Measurements from ENCODE around the gene PDZD2. TPM values are rescaled to one million over a fixed set of nuclear protein-coding genes. Genes with fewer than 3 reads are reported as not detected.
A peak's percentile ranks its signal among the peaks of the same experiment; 100 is the strongest.

The PDZD2 gene
- total RNA-seq, 2 experiments from 2014 or later = 1.3 to 1.8 TPM

DNA sequence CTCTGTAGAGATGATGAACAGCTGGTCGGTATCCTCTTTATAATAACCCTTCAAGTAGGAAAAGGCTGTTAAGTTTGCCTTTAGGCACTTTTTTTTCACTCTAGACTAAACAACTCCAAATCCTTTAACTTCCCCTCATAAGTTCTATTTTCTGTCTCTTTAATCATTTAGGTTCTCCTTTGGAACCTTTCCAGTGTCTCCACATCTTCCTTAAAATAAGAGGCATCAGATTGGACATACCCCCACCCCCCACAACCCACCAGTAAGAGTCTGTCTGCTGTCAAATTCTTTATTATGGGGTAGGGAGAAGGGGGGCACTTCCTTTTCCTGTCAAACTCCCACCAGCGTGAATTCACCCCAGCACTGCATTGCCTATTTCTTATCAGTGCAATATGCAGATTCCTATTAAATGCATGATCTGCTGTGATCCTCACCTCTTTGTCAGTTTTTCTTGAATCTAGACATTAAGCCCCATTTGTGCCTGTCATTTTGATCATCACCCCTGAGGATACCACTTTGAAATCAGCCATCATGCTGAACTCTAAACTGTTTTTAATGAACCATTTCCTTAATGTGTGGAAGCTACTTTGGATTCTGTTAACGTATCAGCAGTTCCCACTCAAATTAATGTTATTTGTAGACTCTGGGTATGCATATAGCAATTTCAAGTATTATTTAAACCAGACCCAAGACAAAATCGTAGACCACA, 212.2 kb downstream of the PDZD2 start:
- H3K27ac ChIP-seq (ENCODE audit: low read depth in 1 of 2, low read length in 2 of 2) = no peak overlapping the region
- Mint-ChIP-seq H3K9me3 (no peaks in the 10 kb centered on the region), H3K4me3 (no peak overlapping the region), H3K36me3 (ENCODE audit: low read depth) (peaks cover 9% of the 10 kb centered on the region), H3K27ac (no peak overlapping the region), H3K27me3 (peaks cover 17% of the 10 kb centered on the region), H3K4me1 (ENCODE audit: low read depth) (peaks cover 27% of the 10 kb centered on the region)
- H3K36me3 ChIP-seq (ENCODE audit: insufficient read depth, low read length) = no peaks in the 10 kb centered on the region
- TF ChIP-seq CTCF (IDR thresholded peaks at IDR 0.05) = no peak
- intact Hi-C loops (cut with DNase I, micrococcal nuclease) = loop anchor here in 1 of 2 experiments (10.0 kb wide), 1 partner anchor 224 kb away; no protein-coding TSS in a partner anchor
- no peak overlapping the region for H3K4me3 ChIP-seq (ENCODE audit: low read length)
- peaks cover 18% of the 10 kb centered on the region for H3K4me1 ChIP-seq (ENCODE audit: insufficient read depth, low read length)
- DNase-seq = no peak
- ChIA-PET CTCF (no interaction called here), POLR2A (no interaction called here)
- H3K27me3 ChIP-seq (ENCODE audit: control insufficient read depth in 1 of 2, insufficient read depth in 2 of 2, low read length in 2 of 2) = peaks cover 19 to 24% of the 10 kb centered on the region in 2 experiments
- no peak for ATAC-seq (ENCODE audit: poor library complexity)
- peaks cover 0 to 9% of the 10 kb centered on the region in 2 experiments for H3K9me3 ChIP-seq (ENCODE audit: control insufficient read depth in 1 of 2, insufficient read depth in 1 of 2, low read length in 2 of 2)

DNA sequence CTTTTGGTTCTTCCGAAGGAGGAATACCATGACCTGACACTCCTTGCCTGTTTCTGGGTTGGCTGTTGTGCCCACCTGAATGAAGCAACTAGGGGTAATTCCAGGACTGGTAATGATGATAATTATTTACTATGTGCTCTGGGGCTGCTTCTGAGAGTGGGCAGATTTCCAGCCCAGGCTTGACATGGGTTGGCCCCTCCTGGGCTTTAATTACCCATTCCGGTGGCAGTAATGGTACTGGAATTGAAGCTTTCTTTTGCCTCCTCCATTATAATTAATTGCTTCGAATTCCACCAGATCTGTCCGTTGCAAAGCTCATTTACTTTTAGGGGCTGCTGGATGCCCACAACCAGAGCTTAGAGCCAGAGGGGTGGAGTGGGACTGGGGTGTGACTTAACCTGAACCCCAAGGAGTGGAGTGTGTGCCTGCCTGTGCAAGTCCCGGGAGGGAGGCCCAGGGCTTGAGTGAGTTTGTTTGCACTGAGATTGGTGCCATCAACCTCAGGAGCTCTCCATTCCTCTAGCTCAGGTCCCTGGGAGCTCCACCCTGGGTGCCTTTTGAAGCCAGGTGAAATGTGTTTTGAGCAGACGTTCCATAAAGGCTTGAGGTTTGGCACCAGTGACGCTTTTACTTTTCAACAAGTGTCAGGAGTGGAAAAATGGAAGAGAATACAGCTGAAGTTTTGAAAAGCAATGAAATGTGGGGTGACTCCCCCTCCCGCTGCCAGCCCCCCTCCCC, 214.6 kb downstream of the PDZD2 start:
- Mint-ChIP-seq H3K27ac (peak overlapping the region; percentile 60), H3K4me3 (peak overlapping the region; percentile 83), H3K4me1 (ENCODE audit: low read depth) (peaks cover 29% of the 10 kb centered on the region), H3K36me3 (ENCODE audit: low read depth) (peaks cover 12% of the 10 kb centered on the region), H3K27me3 (peaks cover 23% of the 10 kb centered on the region), H3K9me3 (no peaks in the 10 kb centered on the region)
- Histone ChIP-seq H3K4me1 (ENCODE audit: insufficient read depth, low read length) (peaks cover 18% of the 10 kb centered on the region), H3K36me3 (ENCODE audit: insufficient read depth, low read length) (no peaks in the 10 kb centered on the region), H3K4me3 (ENCODE audit: low read length) (peak overlapping the region; percentile 48), H3K27ac (ENCODE audit: low read depth in 1 of 2, low read length in 2 of 2) (no peak overlapping the region), H3K27me3 (ENCODE audit: control insufficient read depth in 1 of 2, insufficient read depth in 2 of 2, low read length in 2 of 2) (peaks cover 24% of the 10 kb centered on the region in 2 experiments), H3K9me3 (ENCODE audit: control insufficient read depth in 1 of 2, insufficient read depth in 1 of 2, low read length in 2 of 2) (peaks cover under 1 to 15% of the 10 kb centered on the region in 2 experiments)
- DNase-seq = no peak
- ATAC-seq (ENCODE audit: poor library complexity) = peak; percentile 35
- intact Hi-C loops (cut with DNase I, micrococcal nuclease) = loop anchor here in 1 of 2 experiments (10.0 kb wide), 1 partner anchor 221 kb away; no protein-coding TSS in a partner anchor
- no peak for TF ChIP-seq CTCF (IDR thresholded peaks at IDR 0.05)
- ChIA-PET CTCF (no interaction called here), POLR2A (interaction anchor here (1.5 to 3.1 kb wide), 3 partner anchors 8 to 17 kb away, joined by 3 to 48 read pairs (median 6); no protein-coding TSS in a partner anchor)

GRCh38 chr5:31854181-31855133, 215.5 kb downstream of the PDZD2 start:
- Mint-ChIP-seq H3K9me3 (peaks cover 5% of the 10 kb centered on the region), H3K27ac (peak overlapping the region; percentile 81), H3K4me1 (ENCODE audit: low read depth) (peaks cover 29% of the 10 kb centered on the region), H3K36me3 (ENCODE audit: low read depth) (peaks cover 19% of the 10 kb centered on the region), H3K27me3 (peaks cover 23% of the 10 kb centered on the region), H3K4me3 (peak overlapping the region; percentile 90)
- ATAC-seq (ENCODE audit: poor library complexity) = peak; percentile 36
- no peak for TF ChIP-seq CTCF (IDR thresholded peaks at IDR 0.05)
- H3K4me3 ChIP-seq (ENCODE audit: low read length) = peak overlapping the region; percentile 48
- peak in 3 of 14 experiments; percentile 2 to 30 (median 10) for DNase-seq
- peaks cover 18% of the 10 kb centered on the region for H3K4me1 ChIP-seq (ENCODE audit: insufficient read depth, low read length)
- ChIA-PET CTCF (interaction anchor here (0.9 to 1.2 kb wide), 3 partner anchors 13 to 222 kb away, joined by 3 read pairs; no protein-coding TSS in a partner anchor), POLR2A (interaction anchor here (0.6 to 3.1 kb wide), 8 partner anchors 9 to 319 kb away, joined by 3 to 48 read pairs (median 4); no protein-coding TSS in a partner anchor)
- no peaks in the 10 kb centered on the region for H3K36me3 ChIP-seq (ENCODE audit: insufficient read depth, low read length)
- intact Hi-C loops (cut with DNase I, micrococcal nuclease) = loop anchor here (1.0 to 10.0 kb wide), 2 partner anchors 220 to 222 kb away; no protein-coding TSS in a partner anchor
- H3K27me3 ChIP-seq (ENCODE audit: control insufficient read depth in 1 of 2, insufficient read depth in 2 of 2, low read length in 2 of 2) = peaks cover 24% of the 10 kb centered on the region in 2 experiments
- H3K9me3 ChIP-seq (ENCODE audit: control insufficient read depth in 1 of 2, insufficient read depth in 1 of 2, low read length in 2 of 2) = peaks cover 10 to 20% of the 10 kb centered on the region in 2 experiments
- no peak overlapping the region for H3K27ac ChIP-seq (ENCODE audit: low read depth in 1 of 2, low read length in 2 of 2)
